Lower leg skin (tissue), 3 donors: ENCODE results near the gene HOXC10.

Source experiments
- CTCF ChIP-seq, 3 donors: fragments of 450-650 bp; IDR thresholded peaks; one replicate each; pipeline ENCODE4 v1.5.1; 2016; ENCODE audit warnings: antibody characterized with exemption in 3 of 3, mild to moderate bottlenecking in 3 of 3, moderate library complexity in 2 of 3
- POLR2A ChIP-seq, 2 donors: fragments of 450-650 bp; IDR thresholded peaks; one replicate each; pipeline ENCODE4 v1.6.1; 2016 to 2017; ENCODE audit warnings: antibody characterized with exemption in 2 of 2, mild to moderate bottlenecking in 1 of 2, moderate library complexity in 1 of 2

DNA sequence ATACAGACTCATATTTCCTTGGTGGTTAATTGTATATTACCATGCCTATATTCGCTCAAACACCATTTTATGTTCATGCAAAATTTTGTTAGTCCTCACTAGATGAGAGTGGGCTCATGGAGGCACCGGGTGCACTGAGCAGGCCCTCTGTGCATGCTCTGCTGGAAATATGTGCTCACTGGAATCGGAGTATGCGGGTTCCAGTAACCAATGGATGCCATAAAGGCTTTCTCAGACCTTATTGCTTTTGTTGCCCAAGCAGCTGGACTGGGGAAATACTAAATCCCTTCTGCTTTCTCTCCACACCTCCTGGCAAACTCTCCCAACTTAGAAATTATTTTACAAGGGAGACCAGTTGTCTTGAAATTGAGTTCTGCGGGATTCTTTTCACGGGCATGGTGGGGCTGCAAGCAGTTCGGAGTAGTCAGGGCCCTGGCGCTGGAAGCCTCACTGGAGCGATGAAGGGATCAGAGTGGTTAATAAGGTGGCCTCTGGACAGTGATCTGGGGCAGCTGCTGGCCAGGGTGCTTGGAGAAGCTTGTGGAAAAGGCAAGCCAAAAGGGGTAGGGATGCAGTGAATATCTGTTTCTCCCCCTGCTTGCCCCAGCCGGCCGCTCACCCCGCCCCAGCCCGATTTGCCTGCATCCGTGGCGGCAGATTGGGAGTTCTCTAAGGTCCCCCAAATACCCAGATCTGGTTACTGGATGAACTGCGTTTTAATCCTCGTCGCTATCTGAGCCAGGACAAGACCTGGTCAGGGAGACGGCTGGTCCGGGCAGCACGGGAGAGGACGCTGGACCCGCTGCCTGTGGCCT lies 35.9 kb downstream of the HOXC10 start:
- TF ChIP-seq CTCF (IDR thresholded peaks at IDR 0.05) (no peak), POLR2A (IDR thresholded peaks at IDR 0.05) (no peak)
